G401 (cell line): ENCODE measurements around the gene ZBTB7C. TPM values are rescaled to one million over a fixed set of nuclear protein-coding genes. Genes with fewer than 3 reads are reported as not detected.
A peak's percentile ranks its signal among the peaks of the same experiment; 100 is the strongest.

Source experiments
- DNase-seq: peaks from one replicate; pipeline ENCODE4 v3.0.0-alpha.2; 2015; ENCODE audit warnings: low spot score
- in situ Hi-C: cut with HindIII; loops from 2 replicates; pipeline ENCODE4 v1.10.0; 2016; ENCODE audit warnings: low sequenced_read_pairs, mixed read lengths
- total RNA-seq: library from RNA; depleted of rRNA; stranded (reverse); fragments of >200 nt; shearing (Covaris generic); gene quantifications from 2 replicates; pipeline ENCODE4 v1.2.3, GENCODE V29; 2014

Gene ZBTB7C
- total RNA-seq, 1 experiment from 2014 or later: not detected

DNA sequence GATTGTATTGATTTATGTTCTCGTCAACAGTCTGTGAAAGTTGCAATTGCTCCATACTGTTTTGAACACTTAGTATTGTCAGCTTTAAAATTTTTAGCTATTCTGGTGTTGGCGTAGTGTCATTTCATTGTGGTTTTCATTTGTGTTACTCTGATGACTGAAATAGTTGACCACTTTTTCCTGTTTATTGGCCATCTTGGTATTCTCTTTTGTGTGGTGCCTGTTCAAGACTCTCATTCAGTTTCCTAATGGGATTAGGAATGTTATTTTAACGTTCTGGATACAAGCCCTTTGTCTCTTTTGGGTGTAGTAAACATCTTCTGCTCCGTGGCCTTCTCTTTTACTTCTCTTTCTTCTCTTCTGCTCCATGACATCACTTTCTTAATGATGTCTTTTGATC is 396.0 kb downstream of the ZBTB7C start:
- in situ Hi-C loops: no loop called here
- DNase-seq: no peak

DNA sequence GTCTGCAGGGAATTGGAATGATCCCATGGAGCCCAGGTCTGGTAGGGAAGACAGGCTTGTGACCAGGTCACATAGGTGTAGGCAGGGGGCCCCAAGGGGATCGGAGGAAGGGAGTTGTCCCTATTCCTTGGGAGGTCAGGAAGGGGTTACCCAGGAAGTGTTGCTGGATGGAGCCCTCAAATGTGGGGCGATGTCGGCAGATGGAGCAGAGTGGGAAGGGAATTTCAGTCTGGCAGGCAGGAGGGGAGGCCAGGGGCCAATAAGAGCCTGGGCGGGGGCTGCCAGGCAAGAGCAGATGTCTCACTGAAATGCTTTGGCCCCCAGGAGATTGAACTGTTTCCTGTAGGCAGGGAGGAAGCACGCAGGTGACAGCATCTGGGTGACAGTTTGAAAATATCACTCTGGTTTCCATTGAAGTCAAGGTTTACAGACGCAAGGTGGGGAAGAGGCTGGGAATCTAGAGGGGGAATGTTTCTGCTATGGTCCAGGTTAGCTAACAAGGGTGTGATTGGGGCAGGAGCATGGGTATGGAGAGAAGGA is 397.2 kb downstream of the ZBTB7C start:
- in situ Hi-C loops: no loop called here
- no peak for DNase-seq

DNA sequence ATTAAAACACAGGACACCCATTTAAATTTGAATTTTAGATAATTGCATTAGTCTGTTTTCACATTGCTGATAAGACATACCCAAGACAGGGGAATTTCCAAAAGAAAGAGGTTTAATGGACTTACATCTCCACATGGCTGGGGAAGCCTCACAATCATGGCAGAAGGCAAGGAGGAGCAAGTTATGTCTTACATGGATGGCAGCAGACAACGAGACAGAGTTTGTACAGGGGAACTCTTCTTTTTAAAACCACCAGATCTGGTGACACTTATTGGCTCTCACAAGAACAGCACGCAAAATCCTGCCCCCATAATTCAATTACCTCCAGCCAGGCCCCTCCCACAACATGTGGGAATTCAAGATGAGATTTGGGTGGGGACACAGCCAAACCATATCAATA is 398.9 kb downstream of the ZBTB7C start:
- no peak for DNase-seq
- in situ Hi-C loops: no loop called here

DNA sequence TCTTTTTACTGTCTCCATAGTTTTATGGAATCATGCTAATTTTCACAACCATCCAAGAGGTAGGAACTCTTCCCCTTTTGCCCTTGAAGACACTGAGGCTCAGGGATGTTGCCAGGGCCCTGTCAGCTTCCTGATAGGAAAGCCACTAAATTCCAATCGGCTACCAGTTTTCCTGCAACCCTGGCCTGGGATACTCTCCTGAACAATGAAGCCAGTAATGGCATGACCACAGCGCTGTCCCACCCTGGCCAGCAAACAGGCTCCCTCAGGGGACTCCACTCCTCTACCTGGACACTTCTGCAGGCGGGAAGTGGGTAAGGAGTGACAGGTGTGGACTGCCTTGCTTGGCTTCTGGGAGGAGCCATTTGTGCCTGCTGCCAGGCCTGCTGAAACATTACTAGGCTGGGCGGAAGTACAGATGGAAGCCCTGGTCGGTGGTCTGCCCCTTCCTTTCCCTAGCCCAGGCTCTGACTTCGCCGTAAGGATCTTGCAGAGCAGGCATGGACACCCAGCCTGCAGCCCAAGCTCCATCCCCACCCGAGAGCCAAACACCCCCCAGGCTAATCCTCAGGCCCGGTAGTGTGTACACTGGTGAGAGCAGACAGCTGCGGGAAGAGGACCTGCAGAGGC is 400.0 kb downstream of the ZBTB7C start:
- in situ Hi-C loops: no loop called here
- DNase-seq: no peak

DNA sequence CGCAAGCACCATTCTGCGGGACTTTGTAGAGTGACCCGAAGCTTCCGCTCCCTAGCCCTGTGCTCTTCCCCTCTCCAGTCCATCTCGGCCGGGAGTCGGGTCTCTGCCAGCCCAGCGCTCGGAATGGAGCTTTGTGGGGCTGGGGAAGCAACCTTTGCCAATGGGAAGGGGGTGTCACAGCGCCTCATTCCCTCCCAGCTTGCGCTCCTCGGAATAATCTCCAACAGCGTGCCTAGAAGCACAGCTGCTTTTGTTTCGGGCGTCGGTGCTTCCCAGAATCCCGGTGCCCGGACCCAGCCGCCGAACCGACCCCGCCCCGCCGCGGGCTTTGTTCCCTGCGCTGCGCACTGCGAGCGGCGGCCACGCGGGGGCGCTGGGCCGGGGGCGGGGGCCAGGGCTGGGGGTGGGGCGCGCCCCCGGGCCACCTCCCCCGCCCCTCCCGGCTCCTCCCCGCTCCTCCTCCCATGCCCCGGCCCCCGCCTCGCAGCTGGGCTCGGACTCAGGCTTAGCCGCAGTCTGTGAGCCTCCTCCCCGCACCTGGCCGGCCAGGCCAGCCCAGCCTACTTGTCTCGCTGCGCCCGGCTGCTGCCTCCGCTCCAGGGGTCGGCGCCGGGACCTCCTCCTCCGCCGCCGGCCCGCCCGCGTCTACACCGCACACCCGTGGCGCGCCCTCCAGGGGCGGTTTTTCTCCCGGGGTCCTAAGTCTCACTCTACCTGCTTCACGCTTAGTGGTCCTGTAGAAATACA is 401.1 kb downstream of the ZBTB7C start:
- in situ Hi-C loops: no loop called here
- DNase-seq: no peak

DNA sequence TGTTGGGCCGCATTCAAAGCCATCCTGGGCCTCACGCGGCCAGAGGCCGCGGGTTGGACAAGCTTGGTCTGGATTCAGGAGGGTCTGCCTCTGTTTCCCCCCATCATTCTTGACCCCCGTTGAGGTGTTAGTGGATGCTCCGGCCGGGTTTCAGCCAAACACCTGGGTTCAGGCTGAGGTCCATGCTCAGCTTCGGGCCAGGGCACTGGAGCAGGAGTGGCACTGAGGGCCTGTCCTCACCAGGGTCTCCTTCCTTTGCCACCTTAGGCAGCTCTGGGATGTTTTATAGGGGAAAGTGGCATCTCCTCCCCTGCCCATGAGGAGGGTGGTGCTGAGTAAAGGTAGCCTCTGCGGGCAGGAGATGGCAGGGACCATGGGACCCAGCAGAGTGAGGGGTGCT is 401.8 kb downstream of the ZBTB7C start:
- no peak for DNase-seq
- in situ Hi-C loops: no loop called here

DNA sequence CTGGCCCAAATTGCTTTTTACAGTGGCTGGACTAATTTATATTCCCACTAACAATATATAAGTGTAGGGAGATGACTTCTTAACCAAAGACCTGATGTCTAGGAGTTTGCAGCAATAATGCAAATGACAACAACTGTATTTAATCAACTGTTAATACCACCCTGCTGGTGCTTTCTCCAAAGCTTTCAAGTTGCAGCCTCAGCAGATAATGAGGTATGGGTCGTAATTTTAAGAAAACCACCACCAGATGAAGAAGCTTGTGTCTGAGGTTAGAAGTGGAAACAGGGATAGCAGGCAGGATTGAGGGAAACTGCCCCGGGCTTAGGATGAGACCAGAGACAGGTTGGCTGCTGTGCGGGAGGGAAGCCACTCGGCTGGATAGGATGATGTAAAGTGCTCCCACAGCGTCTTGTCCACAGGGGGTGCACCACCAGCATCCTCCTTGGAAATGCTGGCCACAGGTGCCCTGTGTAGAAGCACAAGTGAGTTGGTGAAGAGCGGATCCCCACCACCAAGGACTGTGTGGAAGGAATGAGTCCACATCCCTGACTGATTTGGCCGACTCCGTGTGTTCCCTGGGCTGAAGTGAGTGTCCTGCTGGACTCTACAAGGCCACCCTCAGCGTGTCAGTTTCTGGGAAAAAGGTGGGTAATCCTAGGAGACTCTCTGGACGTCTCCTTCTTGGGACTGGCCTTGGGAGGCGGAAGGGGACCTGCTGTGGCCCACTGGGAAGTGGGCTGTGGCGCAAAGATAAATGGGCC is 402.6 kb downstream of the ZBTB7C start:
- in situ Hi-C loops: no loop called here
- DNase-seq: no peak

DNA sequence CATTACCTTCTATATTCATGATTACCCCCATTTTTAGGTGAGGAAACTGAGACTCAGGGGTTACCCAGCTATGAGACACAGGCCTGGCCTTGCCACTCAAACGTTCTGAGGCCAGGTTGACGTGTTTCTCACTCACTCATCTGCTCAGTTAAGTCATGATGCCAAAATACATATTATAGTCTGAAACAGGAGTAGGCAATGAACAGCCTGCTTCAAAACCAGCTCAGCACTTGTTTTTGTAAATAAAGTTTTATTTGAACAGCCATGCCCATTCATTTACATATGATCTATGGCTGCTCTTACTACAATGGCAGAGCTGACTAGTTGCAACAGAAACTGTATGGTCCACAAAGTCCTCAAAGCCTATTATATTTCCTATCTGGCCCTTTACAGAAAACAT is 404.6 kb downstream of the ZBTB7C start:
- no peak for DNase-seq
- in situ Hi-C loops: no loop called here

DNA sequence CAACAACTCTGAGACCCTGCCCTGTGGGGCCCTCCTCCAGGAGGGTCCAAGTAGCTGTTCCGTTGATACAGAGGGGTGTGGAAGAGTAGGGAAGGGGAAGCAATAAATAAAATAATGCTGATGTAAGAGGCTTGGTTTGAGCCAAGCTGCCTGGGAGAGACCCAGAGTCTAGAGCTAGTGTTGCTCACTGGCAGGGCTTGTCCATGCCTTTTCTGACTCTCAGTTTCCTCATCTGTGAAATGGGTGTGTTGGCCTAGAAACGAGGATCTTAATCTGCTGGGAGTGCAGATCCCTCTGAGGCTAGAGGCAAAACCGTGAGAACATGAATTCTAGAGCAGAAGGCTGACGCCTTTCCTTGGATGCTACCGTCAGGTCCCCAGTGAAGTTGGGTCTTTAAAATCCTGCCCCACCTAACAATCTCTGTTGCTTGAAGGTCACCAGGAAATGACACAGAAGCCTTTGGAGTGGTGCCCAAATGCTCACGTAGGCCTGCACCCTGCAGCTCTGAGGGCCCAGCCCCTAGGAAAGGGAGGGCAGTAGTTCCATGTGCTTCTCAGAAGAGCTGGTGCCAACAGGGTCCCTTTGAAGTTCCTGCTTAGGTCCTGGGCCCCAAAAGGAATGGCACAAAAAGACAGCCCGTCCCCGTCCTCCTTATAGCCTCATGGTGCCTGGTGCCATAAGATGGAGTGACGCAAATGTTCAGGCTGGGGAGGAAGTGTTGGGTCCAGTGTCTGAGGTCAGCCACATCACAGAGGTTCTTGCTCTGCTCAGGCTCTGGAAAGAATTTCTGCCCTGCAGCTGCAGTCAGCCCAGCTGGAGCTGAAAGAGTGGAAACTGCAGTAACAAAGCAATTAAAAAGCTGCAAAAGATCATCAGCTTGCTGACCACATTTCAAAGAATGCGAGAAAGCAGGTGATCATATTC is 405.5 kb downstream of the ZBTB7C start:
- no peak for DNase-seq
- in situ Hi-C loops: no loop called here

DNA sequence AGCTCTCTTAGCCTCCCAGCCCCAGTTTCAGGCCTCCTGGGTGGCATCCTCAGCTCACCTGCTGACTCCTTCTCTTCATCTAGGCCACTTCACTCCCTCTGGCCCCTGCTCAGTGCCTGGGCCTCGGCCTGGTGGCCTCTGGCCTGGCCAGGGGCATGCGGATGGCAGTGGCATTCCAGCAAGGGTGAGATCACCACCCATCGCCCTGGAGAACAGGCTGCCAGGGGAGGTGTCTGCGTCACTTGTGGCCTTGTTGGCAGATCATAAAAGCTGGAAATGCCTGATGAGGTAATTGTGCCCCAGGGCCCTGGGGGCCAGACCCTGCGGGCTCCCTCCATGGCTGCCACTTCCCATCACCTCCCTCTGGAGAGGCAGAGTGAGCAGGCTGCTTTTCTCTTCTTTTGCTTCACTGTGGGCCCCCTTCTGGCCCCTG is 406.2 kb downstream of the ZBTB7C start:
- DNase-seq: no peak

DNA sequence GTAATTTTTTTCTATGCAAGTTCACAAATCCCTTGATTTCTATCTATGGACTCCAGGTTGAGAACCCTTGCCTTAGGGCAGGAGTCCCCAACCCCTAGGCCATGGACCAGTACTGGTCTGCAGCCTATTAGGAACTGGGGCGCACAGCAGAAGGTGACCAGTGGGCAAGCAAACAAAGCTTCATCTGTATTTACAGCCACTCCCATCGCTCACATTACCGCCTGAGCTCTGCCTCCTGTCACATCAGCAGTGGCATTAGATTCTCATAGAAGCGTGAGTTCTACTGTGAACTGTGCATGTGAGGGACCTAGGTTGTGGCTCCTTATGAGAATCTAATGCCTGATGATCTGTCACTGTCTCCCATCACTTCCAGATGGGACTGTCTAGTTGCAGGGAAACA is 408.5 kb downstream of the ZBTB7C start:
- in situ Hi-C loops: no loop called here
- no peak for DNase-seq

More for the DNA sequence above, 406.2 kb downstream of the ZBTB7C start:
- in situ Hi-C loops: no loop called here

DNA sequence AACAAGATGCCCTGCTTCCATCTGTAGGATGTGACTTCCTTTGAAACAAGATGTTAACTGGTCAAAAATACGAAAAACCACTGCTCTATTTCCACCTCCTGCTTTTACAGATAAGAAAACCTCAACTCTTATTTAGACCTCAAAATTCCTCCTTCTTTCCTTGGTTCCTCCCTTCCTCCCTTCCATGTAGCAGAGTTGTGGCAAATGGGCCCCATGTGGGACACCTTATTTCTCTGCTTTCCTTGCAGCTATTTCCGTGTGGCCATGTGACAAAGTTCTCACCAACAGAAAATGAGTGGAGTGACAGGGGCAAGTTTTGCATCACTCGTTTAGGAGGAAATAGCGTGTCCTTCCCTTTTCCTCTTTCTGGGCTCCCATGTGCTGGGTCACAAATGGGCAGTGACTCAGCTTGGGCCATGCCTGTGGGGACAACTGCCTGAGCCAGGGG is 409.4 kb downstream of the ZBTB7C start:
- in situ Hi-C loops: no loop called here

DNA sequence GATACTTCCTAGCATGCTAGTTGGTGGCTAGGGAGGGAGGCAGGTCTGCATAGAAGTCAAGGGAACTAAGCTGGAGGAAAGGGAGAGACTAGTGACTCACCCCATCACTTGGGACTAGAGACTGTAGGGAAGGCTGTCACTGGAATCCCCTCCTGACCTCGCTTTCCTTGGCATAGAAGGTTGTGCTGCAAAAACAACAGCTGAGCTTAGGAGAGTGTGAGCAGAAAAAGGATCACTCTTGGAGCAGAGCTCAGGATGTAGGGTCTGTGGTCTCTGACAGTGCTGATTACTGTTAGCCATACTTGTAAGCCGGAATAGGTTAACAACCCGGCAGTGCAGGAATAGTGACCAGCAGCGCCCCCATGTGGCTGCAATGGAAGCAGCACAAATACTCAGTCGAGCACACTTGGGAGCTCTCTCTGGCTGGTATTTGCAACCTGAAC is 411.8 kb downstream of the ZBTB7C start:
- DNase-seq: no peak
- in situ Hi-C loops: no loop called here

More for the DNA sequence above, 409.4 kb downstream of the ZBTB7C start:
- DNase-seq: no peak

DNA sequence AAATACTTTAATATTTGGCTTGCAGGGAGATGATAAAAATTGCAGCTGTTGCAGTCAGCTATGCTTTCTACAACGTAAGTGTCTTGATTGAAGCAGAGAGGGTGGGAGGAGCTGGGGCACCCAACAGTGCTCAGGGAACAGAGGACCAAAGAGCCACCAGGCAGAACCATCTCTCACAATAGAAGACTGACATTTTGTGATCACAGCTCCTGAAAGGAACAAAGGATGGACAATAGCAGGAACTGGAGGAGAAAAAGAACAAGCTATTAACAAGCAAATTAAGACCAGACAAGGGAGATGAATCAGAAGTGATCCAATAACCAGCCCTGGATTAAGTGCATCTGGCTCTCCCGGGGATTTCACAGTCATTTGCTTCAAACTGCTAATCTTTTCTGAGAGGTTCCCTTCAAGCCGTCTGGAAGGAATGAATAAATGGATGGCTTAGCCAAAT is 413.1 kb downstream of the ZBTB7C start:
- in situ Hi-C loops: no loop called here
- DNase-seq: peak; percentile 33

DNA sequence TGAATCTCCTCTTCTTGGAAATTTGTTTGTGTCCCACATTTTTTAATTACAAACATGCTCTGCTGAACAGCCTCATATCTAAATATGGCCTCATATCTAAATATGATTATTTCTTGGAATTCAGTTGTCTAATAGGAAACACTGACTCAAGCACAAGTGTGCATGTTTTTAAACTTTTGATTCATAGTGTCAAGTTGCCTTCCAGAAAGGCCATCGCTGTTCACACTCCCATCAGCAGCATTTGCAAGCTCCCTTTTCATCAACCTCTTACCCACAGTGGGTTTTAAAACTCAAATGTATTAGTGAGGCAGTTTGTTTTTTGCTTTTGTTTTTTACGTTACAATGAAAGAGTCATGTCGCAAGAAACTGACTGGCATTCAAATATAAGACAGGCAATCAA is 413.5 kb downstream of the ZBTB7C start:
- DNase-seq: no peak
- in situ Hi-C loops: no loop called here

DNA sequence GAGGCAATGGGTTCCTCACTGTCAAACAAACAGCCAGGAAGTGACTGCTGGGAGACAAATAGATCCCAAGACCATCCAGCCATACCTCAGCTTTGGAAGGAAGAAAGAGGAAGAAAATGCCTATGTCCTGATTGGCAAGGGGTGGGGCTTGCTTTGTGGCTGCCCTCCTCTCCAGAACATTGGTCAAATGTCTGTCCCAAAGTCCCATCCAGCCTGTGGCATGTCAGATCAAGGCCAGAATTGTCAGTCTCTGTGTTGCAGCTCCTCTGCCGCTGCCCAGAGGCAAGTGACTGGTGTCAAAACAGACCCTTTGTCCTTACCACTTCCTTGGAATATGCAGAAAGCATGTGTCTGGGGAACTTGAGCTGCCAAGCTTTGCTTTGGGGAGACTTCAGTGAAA is 415.8 kb downstream of the ZBTB7C start:
- DNase-seq: no peak
- in situ Hi-C loops: no loop called here

DNA sequence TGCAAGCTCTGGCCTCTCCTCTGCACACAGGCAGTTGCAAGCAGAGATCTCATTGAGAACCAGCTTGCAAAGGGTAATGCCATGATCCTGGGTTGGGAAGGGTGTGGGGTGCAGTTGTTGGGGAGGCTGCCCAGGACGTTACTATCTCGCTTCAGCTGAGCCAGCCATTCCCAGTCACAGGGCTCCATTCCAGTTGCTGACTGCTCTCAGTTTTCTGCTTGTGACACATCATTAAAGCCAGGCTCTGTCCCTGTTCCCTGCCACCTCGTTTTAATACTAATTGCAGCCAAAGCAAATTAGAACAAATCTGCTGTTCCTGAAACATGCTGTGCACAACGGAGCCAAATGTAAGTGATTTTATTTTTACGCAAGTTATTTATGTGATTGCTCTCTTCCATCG is 416.2 kb downstream of the ZBTB7C start:
- in situ Hi-C loops: no loop called here
- DNase-seq: no peak

DNA sequence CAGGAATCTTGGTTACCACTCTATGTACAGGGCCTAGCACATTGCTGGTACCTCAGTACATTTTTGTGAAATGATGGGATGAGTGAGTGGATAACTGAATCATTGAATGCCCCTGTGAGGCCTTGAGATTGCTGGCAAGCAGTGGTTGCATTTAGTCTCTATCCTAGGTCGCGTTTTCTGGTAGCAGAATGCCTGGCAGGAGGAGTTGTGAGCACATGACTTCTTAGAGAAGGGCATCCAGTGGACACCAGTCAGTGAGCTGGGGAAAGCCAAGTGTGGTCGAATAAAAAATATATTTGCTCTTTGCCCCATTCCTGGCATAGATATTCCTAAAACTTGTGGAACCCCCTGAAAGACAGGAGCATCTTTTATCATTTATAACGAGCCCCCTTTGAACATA is 416.9 kb downstream of the ZBTB7C start:
- in situ Hi-C loops: no loop called here
- no peak for DNase-seq

DNA sequence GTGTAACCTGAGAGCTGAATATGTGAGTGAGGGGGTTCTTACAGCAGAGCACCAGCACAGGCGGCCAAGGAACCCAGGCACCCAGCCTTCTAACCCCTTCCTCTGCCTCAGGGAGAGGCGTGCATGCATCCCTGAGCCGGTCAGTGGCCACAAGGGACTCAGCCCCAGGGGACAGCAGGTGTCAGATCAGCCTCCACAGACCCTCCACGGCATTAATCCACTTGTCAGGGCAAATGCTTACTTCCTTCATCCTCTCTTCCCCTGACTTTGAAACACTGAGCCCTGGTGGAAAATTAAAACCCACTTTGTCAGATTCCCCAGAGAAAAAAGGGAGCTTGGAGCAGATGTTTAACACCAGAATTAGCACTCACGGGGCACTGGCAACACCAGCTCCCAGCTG is 418.2 kb downstream of the ZBTB7C start:
- no peak for DNase-seq
- in situ Hi-C loops: no loop called here
